Fibroblast of mammary gland (primary cell): ENCODE results near the gene MYO18B.

ENCODE experiments used
- DNase-seq: peaks from one replicate; pipeline ENCODE4 v3.0.0-alpha.2; 2010; ENCODE audit warnings: low read depth
- H3K4me3 ChIP-seq: 2 replicates; pipeline ENCODE4 v1.5.1; 2011; ENCODE audit warnings: low read depth, mild to moderate bottlenecking, low read length, moderate library complexity; ENCODE audit not compliant: control insufficient read depth
- TF ChIP-seq, protein P1 (sequence below): conservative IDR thresholded peaks from 2 replicates; pipeline ENCODE4 v1.5.1; 2011; ENCODE audit warnings: low read depth, low read length, inconsistent platforms; ENCODE audit not compliant: control insufficient read depth, insufficient read depth

MYO18B gene

DNA sequence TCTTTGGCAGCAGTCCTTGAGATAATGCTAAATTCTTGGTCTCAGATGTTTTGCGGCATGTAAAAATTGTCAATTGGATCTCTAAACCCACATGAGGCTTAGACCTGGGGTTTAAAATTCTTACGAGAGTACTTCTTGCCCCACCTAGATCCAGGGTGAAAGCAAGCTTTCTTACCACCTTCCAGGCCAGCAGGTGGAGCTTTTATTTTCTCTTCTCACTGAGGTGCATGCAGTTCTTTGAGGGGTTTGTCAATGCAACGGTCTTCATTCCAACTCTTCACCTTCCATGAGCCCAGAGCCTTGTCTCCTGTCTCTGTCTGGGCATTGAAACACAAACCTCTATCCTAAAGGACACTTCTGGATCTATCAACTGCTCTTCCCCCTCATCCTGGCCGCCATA lies 154.1 kb downstream of the MYO18B start:
- DNase-seq: no peak
- no peak overlapping the region for H3K4me3 ChIP-seq
- TF ChIP-seq, protein P1, sequence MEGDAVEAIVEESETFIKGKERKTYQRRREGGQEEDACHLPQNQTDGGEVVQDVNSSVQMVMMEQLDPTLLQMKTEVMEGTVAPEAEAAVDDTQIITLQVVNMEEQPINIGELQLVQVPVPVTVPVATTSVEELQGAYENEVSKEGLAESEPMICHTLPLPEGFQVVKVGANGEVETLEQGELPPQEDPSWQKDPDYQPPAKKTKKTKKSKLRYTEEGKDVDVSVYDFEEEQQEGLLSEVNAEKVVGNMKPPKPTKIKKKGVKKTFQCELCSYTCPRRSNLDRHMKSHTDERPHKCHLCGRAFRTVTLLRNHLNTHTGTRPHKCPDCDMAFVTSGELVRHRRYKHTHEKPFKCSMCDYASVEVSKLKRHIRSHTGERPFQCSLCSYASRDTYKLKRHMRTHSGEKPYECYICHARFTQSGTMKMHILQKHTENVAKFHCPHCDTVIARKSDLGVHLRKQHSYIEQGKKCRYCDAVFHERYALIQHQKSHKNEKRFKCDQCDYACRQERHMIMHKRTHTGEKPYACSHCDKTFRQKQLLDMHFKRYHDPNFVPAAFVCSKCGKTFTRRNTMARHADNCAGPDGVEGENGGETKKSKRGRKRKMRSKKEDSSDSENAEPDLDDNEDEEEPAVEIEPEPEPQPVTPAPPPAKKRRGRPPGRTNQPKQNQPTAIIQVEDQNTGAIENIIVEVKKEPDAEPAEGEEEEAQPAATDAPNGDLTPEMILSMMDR: no peak

DNA sequence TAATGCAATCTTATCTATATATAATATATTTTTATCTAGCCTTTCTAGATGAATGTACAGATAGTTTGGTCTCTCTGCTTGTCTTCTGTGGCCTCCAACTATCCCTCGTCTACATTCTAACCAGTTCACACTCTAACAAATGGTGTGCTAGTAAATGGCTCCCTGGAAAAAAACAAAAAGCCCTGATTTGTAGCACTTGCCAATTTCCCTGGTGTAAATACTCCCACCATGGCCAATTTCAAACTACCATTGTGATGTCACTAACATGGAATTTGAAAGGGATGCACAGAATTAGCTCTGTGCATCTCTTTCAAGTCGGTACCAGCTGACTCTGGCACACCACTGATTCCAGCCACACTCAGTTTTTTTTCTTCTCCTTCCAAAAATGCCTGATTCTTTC lies 154.6 kb downstream of the MYO18B start:
- no peak for DNase-seq
- TF ChIP-seq, protein P1: no peak
- H3K4me3 ChIP-seq: no peak overlapping the region

- no peak overlapping the region for H3K4me3 ChIP-seq
- DNase-seq: peak; percentile 1
- TF ChIP-seq, protein P1: no peak
Observed at GRCh38 chr22:25898707-25899365, 156.8 kb downstream of the MYO18B start.

DNA sequence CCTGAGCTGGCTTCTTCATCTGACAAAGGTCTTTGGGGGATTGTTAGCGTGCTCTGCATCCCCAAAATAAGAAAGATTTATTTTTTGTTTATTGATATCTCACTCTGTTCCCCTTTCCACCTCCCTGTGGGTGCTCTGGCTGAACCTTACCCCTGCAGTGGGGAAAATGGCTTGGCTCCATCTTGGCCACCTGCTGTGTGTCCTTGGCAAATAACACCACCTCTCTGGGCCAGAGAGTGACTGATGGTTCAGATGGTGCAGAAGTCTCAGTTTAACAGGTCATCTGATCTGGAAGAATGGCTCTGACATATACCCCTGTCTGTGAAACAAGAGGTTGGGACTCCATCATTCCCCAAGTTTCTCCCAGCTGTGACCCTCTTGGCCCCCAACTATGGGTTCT lies 157.6 kb downstream of the MYO18B start:
- TF ChIP-seq, protein P1: no peak
- H3K4me3 ChIP-seq: no peak overlapping the region
- no peak for DNase-seq

GRCh38 chr22:25900390-25900789 lies 158.4 kb downstream of the MYO18B start:
- no peak for DNase-seq
- TF ChIP-seq, protein P1: no peak

DNA sequence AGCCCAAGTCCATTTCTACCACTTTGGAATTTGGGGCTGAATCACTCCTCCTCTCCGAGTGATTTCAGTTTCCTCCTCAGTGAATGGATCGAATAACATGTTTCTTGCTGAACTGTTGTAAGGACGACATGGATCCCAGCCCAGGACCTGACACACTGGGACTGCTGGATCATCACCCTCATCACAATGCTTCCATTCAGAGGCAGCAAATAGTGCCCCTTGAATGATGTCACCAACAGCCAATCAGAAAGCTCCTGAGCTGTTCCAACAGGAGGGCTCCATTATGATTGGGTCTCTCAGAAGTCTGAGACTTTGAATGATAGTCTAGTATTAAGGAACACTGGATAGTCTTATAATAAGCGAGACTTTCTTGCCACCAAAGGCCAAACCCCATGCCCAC lies 158.9 kb downstream of the MYO18B start:
- H3K4me3 ChIP-seq: no peak overlapping the region
- TF ChIP-seq, protein P1: no peak
- no peak for DNase-seq

More at GRCh38 chr22:25900390-25900789, 158.4 kb downstream of the MYO18B start:
- no peak overlapping the region for H3K4me3 ChIP-seq
